Measurements from ENCODE around the gene QRSL1. TPM values are rescaled to one million over a fixed set of nuclear protein-coding genes. Genes with fewer than 3 reads are reported as not detected.
"Not testable (repeated sequence)": the region's sequence is repeated elsewhere in the genome, so short reads cannot be mapped to it uniquely, and the experiment has no call there.

QRSL1 gene
- total RNA-seq, 1 experiment from 2014 or later: 17.7 TPM

GRCh38 chr6:106666282-106667021 lies 37.1 kb downstream of the QRSL1 start:
- in situ Hi-C loops (cut with HindIII; ENCODE audit: low sequenced_read_pairs): no loop called here
- DNase-seq (ENCODE audit: low spot score): no peak

DNA sequence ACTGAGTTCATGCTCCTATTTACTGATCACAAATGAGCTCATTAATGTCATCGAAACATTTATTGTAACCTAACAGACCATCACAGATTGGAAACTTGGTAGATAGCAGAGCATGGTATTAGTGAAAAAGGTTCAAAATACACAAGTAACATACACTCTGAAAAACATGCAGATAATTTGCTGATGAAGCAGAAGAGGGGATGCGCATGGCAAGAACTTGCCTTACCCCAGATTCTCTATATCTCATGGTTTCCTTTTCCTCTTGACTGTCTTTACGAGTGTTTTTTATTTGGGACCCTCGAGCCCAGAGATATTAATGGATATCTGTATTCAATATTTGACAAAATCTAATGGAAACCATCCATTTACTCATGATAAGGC lies 37.6 kb downstream of the QRSL1 start:
- in situ Hi-C loops (cut with HindIII; ENCODE audit: low sequenced_read_pairs): no loop called here
- no peak for DNase-seq (ENCODE audit: low spot score)

GRCh38 chr6:106670236-106670635 lies 40.9 kb downstream of the QRSL1 start:
- no peak for DNase-seq (ENCODE audit: low spot score)
- in situ Hi-C loops (cut with HindIII; ENCODE audit: low sequenced_read_pairs): no loop called here

DNA sequence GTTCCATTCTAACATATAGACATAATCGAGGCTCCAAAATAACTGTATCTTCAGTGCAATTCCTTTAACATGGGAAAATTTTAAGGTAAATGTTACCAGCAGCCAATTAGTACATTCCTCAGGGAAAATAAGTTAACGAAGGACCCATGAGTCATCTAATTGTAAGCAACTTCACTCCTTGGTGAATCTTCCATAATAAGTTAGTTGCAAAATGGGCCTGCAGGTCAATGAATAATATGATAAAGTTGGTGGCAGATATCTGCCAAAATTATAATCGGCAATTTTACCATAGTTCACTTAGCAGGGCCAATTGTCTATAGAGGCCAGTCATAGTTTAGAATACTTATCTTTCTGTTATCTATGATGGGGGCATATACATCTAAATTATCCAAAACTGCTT lies 42.3 kb downstream of the QRSL1 start:
- DNase-seq (ENCODE audit: low spot score): no peak
- in situ Hi-C loops (cut with HindIII; ENCODE audit: low sequenced_read_pairs): no loop called here

DNA sequence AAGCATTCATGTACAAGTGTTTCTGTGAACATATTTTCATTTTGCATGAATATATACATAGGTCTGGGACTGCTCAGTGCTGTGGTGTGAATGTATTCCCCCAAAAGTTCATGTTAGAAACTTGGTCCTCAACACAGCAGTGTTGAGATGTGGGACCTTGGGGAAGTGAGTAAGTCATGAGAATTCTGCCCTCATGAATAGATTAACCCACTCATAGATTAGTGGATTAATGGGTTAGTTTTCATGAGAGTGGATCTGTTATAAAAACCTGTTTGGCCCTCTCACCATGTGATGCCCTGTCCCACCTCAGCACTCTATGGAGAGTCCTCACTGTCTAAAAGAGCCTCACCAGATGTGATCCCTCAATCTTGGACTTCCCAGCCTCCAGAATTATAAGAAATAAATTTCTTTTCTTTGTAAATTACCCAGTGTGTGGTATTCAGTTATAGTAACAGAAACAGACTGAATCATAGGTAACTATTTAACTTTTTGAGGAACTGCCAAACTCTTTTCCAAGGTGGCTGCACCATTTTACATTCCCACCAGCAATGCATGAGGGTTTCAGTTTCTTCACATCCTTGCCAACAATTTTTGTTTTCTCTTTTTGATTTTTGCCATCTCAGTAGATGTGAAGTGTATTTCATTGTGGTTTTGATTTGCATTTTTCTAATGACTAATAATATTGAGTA lies 45.3 kb downstream of the QRSL1 start:
- no peak for DNase-seq (ENCODE audit: low spot score)
- in situ Hi-C loops (cut with HindIII; ENCODE audit: low sequenced_read_pairs): no loop called here

- DNase-seq (ENCODE audit: low spot score): no peak
- in situ Hi-C loops (cut with HindIII; ENCODE audit: low sequenced_read_pairs): no loop called here
Observed at GRCh38 chr6:106677282-106677681, 47.9 kb downstream of the QRSL1 start.

- DNase-seq (ENCODE audit: low spot score): no peak
- in situ Hi-C loops (cut with HindIII; ENCODE audit: low sequenced_read_pairs): no loop called here
Observed at GRCh38 chr6:106684011-106684410, 54.6 kb downstream of the QRSL1 start.

DNA sequence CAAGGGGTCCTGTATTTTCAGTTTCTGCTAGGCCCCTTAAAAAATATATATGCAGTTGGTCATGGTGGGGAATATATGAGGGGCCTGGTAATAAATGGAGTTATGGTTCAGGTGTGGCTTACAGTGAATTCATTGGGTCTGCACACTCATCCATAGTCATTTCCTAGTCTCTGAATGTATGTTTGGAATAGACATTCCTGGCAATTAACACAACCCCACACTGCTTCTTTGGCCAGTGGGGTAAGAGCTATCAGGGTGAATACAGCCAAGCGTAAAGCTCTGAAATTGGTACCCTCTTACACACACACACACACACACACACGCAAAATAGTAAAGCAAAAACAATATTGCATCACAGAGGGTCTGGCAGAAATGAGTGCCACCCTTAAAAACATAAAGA lies 56.5 kb downstream of the QRSL1 start:
- in situ Hi-C loops (cut with HindIII; ENCODE audit: low sequenced_read_pairs): no loop called here
- DNase-seq (ENCODE audit: low spot score): no peak

GRCh38 chr6:106688177-106688951 lies 59.0 kb downstream of the QRSL1 start:
- no peak for DNase-seq (ENCODE audit: low spot score)
- in situ Hi-C loops (cut with HindIII; ENCODE audit: low sequenced_read_pairs): no loop called here

GRCh38 chr6:106692112-106692818 lies 62.9 kb downstream of the QRSL1 start:
- in situ Hi-C loops (cut with HindIII; ENCODE audit: low sequenced_read_pairs): no loop called here
- DNase-seq (ENCODE audit: low spot score): peak; percentile 4

DNA sequence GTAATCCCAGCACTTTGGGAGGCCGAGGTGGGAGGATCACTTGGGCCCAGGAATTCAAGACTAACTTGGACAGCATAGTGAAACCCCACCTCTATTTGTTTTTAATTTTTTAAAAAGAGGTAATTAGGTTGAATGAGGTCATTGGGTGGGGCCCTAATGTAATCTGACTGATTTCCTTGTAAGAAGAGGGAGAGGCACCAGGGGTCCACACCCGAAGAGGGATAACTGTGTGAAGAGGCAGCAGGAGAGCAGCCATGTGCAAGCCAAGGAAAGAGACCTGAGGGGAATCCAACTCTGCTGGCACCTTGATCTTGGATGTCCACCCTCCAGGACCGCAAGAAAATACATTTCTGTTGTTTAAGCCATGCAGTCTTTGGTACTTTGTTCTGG lies 63.4 kb downstream of the QRSL1 start:
- DNase-seq (ENCODE audit: low spot score): no peak
- in situ Hi-C loops (cut with HindIII; ENCODE audit: low sequenced_read_pairs): no loop called here

DNA sequence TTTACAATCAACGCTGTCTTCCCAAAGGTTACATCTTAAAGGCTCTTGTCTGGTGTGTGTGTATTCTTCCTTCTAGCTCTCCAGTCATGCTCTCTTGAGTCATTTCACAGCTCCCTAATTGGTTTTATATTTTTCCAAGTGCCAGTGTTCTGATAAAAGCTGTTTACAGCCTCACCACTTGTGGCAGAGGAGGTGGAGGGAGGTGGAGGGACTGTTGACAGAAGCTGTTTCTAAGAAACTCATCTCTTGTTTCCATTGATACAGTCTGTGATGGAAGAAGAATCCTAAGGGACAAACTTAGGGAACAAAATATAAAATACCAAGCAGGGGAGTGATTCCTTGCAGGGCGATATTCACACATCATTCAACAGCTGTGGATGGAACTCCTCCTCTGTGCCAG lies 64.0 kb downstream of the QRSL1 start:
- DNase-seq (ENCODE audit: low spot score): no peak
- in situ Hi-C loops (cut with HindIII; ENCODE audit: low sequenced_read_pairs): no loop called here

GRCh38 chr6:106694343-106694742 lies 65.0 kb downstream of the QRSL1 start:
- DNase-seq (ENCODE audit: low spot score): no peak
- in situ Hi-C loops (cut with HindIII; ENCODE audit: low sequenced_read_pairs): no loop called here

- DNase-seq (ENCODE audit: low spot score): no peak
- in situ Hi-C loops (cut with HindIII; ENCODE audit: low sequenced_read_pairs): no loop called here
Observed at GRCh38 chr6:106700581-106700980, 71.2 kb downstream of the QRSL1 start.

DNA sequence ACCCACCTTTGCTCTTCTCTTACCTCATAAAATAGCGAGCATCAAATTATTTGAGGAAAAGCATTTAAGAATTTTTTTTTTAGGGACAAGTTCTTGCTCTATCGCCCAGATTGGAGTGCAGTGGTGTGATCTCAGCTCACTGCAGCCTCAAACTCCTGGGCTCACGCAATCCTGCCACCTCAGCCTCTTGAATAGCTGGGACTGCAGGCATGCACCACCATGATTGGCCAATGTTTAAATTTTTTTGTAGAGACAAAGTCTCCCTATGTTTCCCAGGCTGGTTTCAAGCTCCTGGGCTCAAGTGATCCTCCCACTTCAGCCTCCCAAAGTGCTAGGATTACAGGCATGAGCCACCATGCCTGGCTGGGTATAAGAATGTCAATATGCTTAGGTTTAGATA lies 71.8 kb downstream of the QRSL1 start:
- in situ Hi-C loops (cut with HindIII; ENCODE audit: low sequenced_read_pairs); DNase-seq (ENCODE audit: low spot score): not testable (repeated sequence)

DNA sequence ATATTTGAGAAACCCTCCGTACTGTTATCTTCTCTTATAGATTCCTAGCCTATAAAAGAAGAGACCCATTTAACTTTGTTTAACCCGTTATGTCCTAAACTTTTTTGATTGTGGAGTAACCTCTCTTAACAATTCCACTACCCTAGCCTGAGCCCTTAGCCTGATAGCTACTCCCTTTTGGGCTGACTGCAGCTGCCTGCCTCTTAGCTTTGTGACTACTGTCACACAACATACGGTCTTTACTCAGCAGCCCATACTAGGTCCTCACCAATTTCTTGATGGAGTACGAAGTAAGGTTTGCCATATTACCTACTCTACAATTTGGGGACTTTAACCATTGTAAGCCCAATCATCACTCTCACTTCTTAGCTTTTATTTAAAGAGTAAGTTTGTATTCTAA lies 72.7 kb downstream of the QRSL1 start:
- in situ Hi-C loops (cut with HindIII; ENCODE audit: low sequenced_read_pairs): no loop called here
- no peak for DNase-seq (ENCODE audit: low spot score)

DNA sequence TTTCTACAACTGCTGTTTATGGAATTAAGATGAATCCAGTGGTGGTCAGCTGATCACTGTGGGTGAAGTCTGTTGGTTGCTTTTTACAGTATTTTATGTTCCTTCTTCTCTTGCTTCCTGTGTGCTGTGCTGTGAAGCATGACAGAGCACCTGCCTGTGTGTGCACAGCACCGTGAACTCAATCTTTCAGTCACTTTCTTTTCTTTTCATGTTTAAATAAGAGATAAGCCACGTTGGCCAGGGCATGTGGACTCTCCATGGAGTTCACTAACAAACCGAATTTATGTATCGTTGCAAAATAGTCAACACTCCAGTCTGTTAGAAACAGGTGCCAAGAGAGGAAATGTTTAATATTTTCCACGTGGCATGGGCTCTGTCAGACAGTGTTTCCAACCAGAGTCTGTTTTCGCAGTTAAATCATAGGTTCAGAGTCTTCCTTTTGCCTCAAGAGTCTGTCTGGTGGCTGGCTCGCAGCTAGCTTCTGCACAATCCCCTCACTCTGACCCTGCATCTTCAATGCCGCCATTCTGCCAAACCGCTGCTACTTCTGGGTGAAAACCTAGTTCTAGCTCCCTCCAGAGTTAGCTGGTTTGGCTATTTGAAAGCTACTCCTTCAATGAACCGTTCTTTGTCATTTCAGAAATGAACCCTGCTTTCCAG lies 73.2 kb downstream of the QRSL1 start:
- DNase-seq (ENCODE audit: low spot score): no peak

GRCh38 chr6:106704327-106704726 lies 74.9 kb downstream of the QRSL1 start:
- in situ Hi-C loops (cut with HindIII; ENCODE audit: low sequenced_read_pairs): no loop called here
- no peak for DNase-seq (ENCODE audit: low spot score)

More for the DNA sequence above, 73.2 kb downstream of the QRSL1 start:
- in situ Hi-C loops (cut with HindIII; ENCODE audit: low sequenced_read_pairs): no loop called here

DNA sequence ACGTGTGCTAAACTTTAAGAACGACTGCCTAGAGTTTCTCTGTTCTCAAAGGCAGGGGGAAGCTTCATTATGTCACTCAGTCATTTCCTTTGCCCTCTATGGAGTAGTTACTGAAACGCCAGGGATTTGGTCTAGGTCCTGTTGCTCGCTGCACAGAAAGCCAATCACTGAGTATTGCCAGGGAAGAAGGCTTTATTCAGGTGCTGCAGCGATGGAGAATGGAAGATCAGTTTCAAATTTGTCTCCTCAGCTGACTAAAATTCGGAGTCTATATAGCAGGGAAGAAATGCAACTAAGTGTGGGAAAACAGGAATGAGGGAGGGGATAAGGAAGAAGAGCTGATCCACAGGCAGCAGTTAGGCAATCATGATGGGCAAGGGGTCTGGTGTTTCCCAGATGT lies 75.8 kb downstream of the QRSL1 start:
- DNase-seq (ENCODE audit: low spot score): no peak
- in situ Hi-C loops (cut with HindIII; ENCODE audit: low sequenced_read_pairs): no loop called here

Data from G401 (cell line).